ENCODE data around the gene CRISPLD2.
"Not testable (repeated sequence)": the region's sequence is repeated elsewhere in the genome, so short reads cannot be mapped to it uniquely, and the experiment has no call there.

CRISPLD2 gene

GRCh38 chr16:84930298-84931106, 110.7 kb downstream of the CRISPLD2 start:
- DNase-seq (ENCODE audit: low read depth), result no peak

DNA sequence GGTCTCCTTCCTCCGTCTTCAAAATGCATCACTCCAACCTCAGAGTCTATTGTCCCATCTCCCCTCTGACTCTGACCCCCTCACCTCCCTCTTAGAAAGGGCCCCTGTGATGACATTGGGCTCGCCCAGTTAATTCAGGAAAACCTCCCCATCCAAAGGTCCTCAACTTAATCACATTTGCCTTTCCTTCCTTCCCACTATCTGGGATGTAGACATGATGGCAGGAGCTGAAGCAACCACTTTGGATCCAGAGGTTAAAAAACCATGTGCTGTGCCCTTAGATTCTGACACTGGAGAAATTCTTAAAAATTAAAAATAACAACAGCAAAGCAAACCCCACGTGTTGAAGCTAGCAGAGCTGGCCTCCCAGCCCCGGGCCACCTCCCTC, 111.3 kb downstream of the CRISPLD2 start:
- no peak for DNase-seq (ENCODE audit: low read depth)

DNA sequence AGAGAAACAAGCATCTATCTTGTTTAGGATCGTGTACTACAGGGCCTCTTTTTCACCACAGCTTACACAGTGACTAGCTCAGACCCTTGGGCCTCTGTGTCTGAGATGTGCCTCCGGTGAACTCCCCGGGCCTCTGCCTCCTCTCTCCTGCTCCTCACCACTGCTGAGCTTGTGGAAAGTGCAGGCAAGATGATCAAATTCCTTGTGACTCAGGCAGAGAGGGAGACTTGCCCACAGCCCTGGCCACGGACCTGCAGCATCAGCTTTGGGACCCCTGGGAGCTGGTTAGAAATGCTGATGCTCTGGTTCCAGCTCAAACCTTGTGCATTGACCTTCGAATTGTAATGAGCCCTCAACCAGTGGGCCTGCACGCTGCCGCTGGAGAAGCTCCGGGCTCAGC, 111.7 kb downstream of the CRISPLD2 start:
- DNase-seq (ENCODE audit: low read depth), result no peak

GRCh38 chr16:84932681-84933080, 112.9 kb downstream of the CRISPLD2 start:
- no peak for DNase-seq (ENCODE audit: low read depth)

DNA sequence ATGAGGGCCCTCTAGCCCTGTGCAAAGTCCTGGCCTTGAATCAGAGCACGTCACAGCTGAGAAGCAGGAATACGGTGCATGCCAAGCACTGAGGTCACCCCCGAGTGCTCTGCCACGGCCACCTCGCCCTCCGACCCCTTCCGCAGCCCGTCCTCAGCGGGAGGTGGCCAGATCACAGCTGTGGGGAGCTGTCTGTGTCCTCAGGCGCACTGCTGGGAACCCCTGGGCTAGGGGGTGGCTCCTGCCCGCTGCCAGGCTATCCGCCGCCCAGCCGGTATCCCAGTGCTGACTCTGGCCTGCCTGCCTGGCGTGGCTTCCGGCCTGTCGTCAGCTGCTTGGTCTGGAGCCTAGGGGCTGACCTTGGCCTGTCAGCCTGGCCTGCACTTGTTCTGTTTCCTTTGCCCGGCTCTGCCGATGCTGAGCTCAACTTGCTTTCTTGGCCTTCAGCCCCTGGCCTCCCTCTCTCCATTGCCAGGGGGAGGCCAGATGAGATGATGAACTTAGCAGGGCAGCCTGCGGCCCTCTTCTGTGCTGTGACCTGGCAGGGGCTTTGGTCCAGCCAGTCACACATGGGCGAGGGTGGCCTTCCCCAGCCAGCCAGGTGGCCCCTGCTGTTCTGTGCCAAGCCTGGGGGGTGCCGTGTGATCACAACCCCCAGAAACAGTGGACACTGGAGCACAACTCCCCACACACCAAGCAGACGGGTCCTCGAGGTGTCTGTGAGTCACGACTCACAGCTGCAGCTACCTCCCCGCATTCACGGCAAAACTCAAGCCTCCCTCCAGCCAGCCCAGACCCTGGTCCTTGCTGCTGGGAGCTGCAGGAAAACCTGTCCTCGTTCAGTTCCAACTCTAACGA, 114.2 kb downstream of the CRISPLD2 start:
- no peak for DNase-seq (ENCODE audit: low read depth)

DNA sequence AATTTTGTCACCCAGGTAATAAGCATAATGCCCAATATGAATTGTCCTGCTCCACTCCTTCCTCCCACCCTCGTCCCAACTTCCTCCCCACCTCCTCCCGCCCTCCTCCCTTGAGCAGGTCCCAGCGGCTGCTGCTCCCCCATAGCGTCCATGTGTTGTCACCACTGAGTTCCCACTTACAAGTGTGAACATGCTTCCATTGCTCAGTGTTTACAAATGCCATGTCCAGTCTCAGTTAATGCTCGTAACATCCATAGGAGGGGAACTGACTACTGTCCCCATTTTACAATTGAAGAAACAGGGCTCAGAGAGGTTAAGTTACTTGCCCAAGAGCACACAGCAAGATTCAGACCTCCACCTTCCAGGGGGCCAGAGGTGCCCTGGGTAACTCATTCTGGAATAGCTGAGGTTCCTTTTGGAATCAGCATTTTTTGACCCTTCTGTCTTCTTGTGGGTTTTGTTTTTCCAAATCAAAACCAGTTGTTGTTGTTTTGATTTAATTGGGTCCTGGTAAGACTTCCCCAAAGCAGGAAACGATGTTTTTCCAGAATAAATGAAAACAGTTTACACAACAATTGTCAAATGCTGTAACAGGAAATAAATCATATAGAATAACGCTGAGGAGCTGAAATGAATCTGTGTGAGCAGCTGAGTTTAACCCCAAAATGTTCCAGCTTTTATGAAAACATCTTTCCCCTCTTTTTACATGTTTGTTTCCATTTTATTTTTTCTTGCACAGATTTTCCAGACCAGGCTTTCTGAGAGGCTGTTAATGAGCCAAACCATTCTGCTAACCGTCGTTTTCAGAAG, 117.6 kb downstream of the CRISPLD2 start:
- no peak for DNase-seq (ENCODE audit: low read depth)

GRCh38 chr16:84938616-84939015, 118.8 kb downstream of the CRISPLD2 start:
- not testable (repeated sequence) for DNase-seq (ENCODE audit: low read depth)

DNA sequence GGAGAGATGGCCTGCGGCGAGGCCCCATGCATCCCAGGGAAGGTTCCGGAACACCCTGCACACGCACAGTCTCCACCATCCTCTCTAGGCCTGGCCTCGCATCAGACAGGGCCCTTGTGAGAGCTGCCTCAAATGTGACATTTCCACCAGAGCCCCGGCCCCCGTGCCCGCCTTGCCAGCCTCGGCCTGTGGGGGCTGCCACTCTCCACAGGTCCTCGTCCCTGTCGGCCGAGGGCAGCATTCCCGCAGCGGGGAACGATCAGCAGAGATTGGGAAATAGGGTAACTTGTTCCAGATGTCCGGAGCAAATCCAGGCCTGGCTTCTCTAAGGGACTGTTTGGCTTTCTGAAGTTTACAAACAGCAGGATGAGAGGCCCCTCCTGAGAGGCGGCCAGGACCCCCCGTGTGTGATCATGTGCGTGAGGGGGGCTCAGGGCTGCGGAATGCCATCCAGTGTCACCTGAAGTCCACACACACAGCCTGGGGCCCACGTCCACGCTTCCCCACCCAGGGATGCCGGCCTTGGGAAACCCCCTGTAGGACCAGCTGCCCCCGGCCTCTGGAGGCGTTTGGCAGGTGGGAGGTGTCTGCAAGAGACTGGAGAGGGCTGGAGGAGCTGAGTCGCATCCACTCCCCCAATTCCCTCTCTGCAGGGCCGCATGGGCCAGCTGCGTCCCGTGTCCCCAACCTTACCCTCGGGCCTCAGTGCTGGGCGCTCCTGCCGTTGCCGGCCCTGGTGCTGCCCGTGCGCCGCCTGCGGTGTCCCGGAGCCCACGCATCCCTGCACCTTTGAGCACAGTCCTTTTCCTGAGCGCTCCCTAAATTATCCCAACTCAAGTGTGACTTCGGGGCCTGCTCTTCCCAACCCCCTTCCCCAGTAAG, 121.1 kb downstream of the CRISPLD2 start:
- DNase-seq (ENCODE audit: low read depth), result no peak

GRCh38 chr16:84941921-84942320, 122.1 kb downstream of the CRISPLD2 start:
- no peak for DNase-seq (ENCODE audit: low read depth)

GRCh38 chr16:84942786-84943185, 123.0 kb downstream of the CRISPLD2 start:
- no peak for DNase-seq (ENCODE audit: low read depth)

DNA sequence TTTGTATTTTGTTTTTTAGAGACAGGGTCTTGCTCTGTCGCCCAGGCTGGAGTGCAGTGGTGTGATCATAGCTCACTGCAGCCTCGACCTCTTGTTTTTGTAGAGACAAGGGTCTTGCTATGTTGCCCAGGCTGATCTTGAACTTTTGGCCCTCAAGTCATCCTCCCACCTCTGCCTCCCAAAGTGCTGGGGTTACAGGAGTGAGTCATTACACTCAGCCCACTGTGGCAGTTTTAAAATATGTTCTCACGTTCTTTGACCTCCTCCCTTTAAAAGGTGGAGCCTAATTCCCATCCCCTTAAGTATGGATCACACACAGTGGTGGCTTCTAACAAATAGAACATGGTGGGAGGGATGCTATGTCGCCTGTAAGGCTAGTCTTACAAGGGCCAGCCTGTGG, 123.8 kb downstream of the CRISPLD2 start:
- DNase-seq (ENCODE audit: low read depth), result no peak

GRCh38 chr16:84947022-84947421, 127.2 kb downstream of the CRISPLD2 start:
- DNase-seq (ENCODE audit: low read depth), result no peak

- DNase-seq (ENCODE audit: low read depth), result no peak
Observed at GRCh38 chr16:84947996-84948850, 128.4 kb downstream of the CRISPLD2 start.

DNA sequence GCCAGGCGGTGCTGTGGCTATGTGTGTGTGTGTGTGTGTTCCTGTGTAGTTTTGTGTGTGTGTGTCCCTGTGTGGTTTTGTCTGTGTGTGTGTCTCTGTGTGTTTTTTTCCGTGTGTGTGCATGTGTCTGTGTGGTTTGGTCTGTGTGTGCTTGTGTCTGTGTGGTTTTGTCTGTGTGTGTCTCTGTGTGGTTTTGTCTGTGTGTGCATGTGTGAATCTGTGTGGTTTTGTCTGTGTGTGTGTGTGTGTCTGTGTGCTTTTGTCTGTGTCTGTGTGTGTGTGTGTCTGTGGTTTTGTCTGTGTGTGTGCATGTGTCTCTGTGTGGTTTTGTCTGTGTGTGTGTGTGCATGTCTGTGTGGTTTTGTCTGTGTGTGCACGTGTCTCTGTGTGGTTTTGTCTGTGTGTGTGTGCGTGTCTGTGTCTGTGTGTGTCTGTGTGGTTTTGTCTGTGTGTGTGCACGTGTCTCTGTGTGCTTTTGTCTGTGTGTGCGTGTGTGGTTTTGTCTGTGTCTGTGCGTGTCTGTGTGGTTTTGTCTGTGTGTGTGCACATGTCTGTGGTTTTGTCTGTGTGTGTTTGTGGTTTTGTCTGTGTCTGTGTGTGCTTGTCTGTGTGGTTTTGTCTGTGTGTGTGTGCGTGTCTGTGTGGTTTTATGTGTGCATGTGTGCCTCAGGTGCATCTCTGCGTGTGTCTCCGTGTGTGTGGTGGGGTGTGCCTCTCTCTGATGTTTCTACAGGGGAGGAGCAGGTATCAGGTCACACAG, 129.2 kb downstream of the CRISPLD2 start:
- no peak for DNase-seq (ENCODE audit: low read depth)

GRCh38 chr16:84949772-84950436, 130.1 kb downstream of the CRISPLD2 start:
- DNase-seq (ENCODE audit: low read depth), result no peak

DNA sequence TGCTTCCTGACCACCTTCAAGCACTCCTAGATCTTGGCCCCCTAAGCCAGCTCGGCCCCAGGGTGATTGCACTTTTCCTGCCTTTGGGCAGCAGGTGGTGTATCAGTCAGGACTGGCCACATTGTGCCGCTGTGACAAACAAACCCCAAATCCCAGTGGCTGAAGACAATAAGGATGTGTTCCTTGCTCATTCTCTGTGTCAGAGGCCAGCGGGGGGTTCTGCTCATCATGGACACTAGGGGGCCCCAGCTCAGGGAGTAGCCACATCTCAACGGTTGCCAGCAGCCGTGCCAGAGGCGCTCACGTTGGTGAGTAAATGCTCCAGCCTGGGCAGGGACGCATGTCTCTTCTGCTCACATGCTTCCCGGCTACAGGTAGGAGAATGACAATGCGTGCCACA, 131.1 kb downstream of the CRISPLD2 start:
- no peak for DNase-seq (ENCODE audit: low read depth)

DNA sequence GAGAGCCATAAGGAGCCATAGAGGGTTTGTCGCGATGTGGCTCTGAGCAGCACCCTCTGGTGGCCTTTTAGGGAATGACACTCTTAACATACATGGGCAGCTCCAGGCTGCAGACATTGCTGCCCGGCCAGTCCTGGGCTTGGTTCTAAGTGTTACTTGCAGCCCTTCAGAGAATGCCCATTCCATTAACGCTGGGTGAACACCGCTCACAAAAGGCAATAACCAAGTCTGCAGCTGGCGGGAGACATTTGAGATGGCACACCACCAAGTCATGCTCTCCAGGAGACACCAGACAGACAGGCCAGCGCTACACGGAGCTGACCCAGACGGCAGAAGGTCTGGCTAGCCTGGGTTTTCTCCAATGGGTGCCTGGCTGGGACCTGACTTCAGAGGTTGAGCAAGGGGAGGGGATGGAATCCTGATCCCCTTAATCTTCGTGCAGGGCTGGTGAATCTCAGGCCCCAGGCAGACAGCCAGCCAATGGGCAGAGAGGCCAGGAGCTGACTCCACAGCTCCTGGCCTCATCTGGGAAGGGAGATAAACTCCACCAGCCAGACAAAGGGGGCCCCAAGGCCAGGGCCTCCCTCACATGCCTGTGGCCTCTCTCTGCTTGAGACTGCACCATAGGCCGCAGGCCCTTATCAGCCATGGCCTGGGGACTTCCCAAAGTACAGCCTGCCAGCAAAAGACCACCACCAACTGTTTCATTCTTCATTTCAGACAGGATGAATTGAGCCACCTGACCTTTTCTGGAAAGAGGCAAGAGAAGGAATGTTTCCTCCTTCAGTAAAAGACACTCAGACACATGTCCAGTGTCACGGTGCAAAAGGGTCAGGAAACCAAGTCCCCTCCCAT, 132.8 kb downstream of the CRISPLD2 start:
- DNase-seq (ENCODE audit: low read depth), result peak; percentile 37

DNA sequence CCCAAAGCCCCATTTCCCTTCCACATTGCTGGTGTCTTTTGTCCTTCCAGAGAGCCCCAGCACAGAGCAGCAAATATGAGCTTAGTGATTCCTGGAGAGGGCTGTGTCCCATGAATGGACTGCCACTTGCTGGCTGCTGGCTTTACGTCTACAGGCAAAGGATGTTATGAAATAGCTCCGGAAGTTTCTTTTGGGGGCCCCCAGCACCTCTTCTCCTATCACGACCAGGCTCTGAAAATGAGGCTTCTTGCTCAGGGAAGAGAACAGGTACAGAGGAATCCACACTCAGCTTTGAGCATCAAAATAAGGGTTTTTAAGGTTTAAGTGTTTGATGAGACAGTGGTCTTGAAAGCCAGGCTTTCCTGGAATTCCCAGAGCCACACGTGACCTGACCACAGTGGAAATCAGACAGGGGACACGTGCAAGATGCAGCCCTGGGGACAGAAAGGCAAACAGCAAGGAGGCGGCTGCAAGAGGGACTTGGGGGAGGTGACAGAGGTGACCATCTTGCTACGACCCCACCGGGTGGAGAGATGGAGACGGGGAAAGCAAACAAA, 133.5 kb downstream of the CRISPLD2 start:
- no peak for DNase-seq (ENCODE audit: low read depth)
